HG03045 (cell line): ENCODE results near the gene CCDC70.
A peak's percentile ranks its signal among the peaks of the same experiment; 100 is the strongest.

Source experiments
- ATAC-seq: cut with Tn5 transposase; IDR thresholded peaks from one replicate; pipeline ENCODE4 v1.9.1; 2021; ENCODE audit warnings: mild to moderate bottlenecking, moderate library complexity; ENCODE audit not compliant: unreplicated experiment

The CCDC70 gene

GRCh38 chr13:51828730-51829567, 32.8 kb upstream of the CCDC70 start:
- ATAC-seq: no peak

DNA sequence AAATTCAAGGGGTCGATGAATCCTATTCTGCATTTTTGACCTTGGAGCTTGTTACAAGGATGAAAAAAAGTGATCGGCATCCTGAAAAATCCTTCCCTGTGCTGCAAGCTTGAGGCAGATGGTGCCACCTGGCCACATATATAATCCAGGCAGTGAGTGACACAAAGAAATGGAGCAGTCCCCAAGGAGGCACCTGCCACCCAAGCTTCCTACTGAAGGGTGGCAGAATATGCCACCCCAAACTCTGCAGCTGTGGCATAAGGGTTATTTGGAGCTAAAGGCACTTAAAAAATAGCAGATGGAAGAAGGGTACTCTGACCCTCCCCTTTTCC, 32.2 kb upstream of the CCDC70 start:
- ATAC-seq: no peak

GRCh38 chr13:51831519-51831918, 30.2 kb upstream of the CCDC70 start:
- no peak for ATAC-seq

- ATAC-seq: peak; percentile 69
Measured at GRCh38 chr13:51832471-51833152, 29.2 kb upstream of the CCDC70 start.

GRCh38 chr13:51833980-51834379, 27.8 kb upstream of the CCDC70 start:
- ATAC-seq: no peak

GRCh38 chr13:51834581-51835171, 27.1 kb upstream of the CCDC70 start:
- ATAC-seq: no peak

- ATAC-seq: no peak
Measured at GRCh38 chr13:51837016-51837415, 24.8 kb upstream of the CCDC70 start.

GRCh38 chr13:51838240-51838846, 23.4 kb upstream of the CCDC70 start:
- no peak for ATAC-seq

- no peak for ATAC-seq
Measured at GRCh38 chr13:51839711-51840540, 21.8 kb upstream of the CCDC70 start.

DNA sequence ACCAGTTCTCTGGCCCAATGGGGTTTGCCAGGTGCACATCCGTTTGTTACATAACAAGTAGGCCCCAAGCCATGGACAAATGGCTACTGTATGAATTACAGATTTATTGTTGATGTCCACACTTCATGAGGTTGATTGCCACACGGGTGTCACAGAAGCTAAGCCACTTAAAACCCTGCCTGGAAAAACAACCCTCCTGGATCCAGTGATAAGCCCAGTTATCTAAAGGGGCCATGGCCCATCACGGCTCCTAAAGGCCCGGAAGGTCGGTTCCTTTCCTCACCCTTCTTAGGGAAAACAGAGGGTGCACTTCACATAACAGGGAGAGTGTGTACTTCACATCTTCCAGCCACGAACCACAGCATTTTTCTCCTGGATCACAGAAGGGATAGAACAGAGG, 20.9 kb upstream of the CCDC70 start:
- ATAC-seq: no peak

- ATAC-seq: no peak
Measured at GRCh38 chr13:51841732-51842131, 20.0 kb upstream of the CCDC70 start.

GRCh38 chr13:51843529-51843928, 18.2 kb upstream of the CCDC70 start:
- no peak for ATAC-seq

DNA sequence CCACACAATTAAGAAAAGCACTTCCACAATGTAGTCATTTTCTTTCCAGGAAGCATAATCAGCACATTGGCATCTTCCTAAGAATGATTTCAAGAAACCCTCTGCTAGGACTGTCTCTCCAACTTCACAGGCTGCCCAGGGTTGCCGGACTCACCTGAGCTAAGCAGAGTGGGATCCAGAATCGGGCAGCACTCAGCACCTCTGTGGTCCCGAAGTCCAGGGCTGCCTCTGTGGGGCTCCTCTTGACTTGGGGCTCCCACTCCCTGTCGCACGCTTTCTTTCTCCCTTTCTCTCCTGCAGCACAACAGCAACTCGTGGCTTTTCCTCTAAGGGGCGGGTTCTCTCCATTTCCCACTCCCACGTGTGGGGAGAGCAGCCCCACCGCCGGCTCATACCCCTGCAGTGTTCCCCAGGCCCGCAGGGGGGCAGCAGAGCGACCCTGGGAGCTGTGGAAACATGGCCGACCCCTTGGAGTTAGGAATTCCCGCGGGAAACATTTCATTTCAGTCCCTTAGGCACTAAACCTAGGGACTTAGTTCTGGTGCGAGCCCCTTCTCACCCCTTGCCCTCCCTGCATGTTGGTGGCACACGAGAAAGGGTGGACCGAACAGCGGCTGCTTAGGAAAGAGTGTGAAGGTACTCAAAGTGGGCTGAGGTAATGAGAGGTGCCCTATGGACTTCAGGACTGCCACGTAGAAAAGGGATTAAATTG, 16.8 kb upstream of the CCDC70 start, which contains the start of gene TMEM272:
Gene TMEM272, minus strand, starts transcription at position 316 of the 712 bp plus-strand sequence. CDS start 6,647 bp downstream, outside the sequence.
- ATAC-seq: no peak

GRCh38 chr13:51845574-51846318, 16.0 kb upstream of the CCDC70 start:
- no peak for ATAC-seq

DNA sequence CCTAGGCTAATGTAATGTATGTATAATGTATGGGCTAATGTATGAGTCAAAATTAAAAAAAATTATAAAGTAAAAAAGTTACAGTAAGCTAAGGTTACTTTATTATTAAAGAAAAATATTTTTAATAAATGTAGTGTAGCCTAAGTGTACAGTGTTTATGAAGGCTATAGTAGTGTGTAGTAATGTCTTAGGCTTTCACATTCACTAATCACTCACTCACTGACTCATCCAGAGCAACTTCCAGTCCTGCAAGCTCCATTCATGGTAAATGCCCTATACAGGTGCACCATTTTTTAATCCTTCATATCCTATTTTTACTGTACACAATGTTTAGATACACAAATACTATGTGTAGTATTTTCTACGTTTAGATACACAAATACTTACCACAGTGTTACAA, 15.0 kb upstream of the CCDC70 start:
- no peak for ATAC-seq

DNA sequence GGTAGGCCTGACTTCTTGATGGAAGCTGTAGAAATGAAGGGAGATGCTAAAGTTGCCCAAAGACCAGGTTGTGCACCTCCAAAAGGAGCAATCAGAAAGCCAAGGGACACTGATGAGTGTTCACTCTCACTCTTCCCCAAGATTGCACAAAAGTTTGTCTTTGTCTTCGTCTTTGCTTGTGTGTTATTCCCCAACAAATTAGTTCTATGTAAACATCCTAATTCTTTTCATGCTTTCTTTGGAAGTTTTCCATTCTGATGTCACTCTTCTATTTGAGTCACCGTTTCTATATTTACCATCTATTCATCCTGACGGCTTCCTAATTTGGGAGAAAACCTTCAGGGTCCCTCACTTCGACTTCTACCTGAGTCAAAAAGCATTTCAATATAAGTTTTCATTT, 13.1 kb upstream of the CCDC70 start:
- no peak for ATAC-seq

DNA sequence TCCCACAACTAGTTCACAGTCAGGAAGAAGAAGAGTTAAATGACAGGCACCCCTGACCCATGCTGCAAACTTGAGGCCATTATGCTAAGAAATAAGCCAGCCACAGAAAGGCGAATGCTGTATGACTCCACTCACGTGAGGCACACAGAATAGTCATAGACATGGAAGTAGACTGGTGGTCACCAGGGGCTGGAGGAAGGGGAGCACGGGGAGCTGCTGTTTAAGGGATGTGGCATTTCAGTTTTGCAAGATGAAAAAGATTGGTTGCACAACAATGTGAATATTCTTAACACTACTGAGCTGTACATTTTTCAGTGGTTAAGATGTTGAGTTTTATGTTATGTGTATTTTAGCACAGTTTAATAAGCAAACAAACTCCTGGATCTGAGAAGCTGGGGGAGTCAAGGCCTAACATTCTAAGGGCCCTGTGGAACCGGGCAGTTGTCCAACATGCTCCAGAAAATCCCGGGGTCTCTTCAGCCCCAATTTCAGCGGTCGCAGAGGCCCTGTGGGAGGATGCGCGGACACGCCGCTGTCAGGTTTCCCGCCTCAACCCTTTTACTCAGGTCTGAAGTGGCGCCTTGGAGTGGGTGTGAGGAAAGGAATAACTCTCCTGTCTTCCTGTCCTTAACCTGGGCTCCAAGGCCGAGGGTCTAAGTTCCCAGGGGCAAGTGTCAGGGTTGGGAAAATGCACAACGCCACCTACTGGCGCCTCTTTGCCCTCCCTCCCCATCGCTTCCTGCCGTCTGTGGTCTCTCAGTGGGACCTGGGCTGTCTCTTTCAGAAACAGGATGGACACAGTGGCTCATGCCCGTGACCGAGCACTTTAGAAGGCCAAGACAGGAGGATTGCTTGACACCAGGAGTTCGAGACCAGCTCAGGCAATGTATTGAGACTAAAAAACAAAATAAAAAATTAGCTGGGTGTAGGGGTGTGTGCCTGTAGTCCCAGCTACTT, 12.3 kb upstream of the CCDC70 start:
- no peak for ATAC-seq

DNA sequence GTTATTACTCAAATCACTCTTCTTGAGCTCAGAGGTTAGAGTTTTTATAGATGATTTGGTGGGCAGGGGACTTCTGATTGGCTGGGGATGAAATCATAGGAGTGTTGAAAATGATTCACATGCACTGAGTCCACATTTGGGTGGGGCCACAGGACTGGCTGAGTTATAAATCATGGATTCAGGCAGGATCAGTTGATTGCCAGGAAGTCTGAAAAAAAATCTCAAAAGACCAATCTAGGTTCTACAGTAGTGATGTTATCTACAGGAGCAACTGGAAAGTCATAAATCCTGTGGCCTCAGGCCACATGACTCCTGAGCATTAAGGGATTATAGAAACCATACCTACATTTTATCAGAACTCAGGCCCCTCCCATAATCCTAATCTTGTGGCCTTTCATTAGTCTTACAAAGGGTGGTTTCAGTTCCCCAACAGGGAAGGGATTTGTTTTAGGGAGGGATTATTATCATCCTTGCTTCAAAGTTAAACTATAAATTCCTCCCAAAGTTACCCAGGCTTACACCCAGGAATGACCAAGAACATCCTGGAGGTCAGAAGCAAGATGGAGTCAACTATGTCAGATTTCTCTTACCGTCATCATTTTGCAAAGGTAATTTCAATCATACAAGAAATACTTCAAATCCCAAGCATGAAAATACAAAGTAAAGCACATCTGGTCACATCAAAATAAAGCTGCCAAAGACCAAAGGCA, 5.6 kb upstream of the CCDC70 start:
- ATAC-seq: no peak
